Vagina (tissue), 2 donors: Measurements from ENCODE around the gene SELPLG. TPM values are rescaled to one million over a fixed set of nuclear protein-coding genes. Genes with fewer than 3 reads are reported as not detected.

Experiments used
- DNase-seq, 2 donors: peaks; one replicate each; pipeline ENCODE4 v3.0.0-alpha.2; 2017; ENCODE audit errors: extremely low spot score in 2 of 2
- H3K27ac ChIP-seq: fragments of 200-600 bp; sonication (generic); one replicate; pipeline ENCODE4 v1.5.1; 2019
- H3K27me3 ChIP-seq: fragments of 200-600 bp; sonication (generic); one replicate; pipeline ENCODE4 v1.5.1; 2019
- H3K36me3 ChIP-seq, 2 donors: fragments of 200-600 bp; sonication (generic); one replicate each; pipeline ENCODE4 v1.5.1; 2017 to 2019
- H3K4me1 ChIP-seq: fragments of 200-600 bp; sonication (generic); one replicate; pipeline ENCODE4 v1.5.1; 2019
- H3K4me3 ChIP-seq, 2 donors: fragments of 200-600 bp; sonication (generic); 1 replicate in 1 of 2; 2 replicates in 1 of 2; pipeline ENCODE4 v1.5.1; 2016 to 2019
- H3K9me3 ChIP-seq: fragments of 200-600 bp; sonication (generic); one replicate; pipeline ENCODE4 v1.5.1; 2019
- POLR2A ChIP-seq, 2 donors: fragments of 450-650 bp; IDR thresholded peaks; one replicate each; pipeline ENCODE4 v1.6.1; 2017; ENCODE audit warnings: antibody characterized with exemption in 2 of 2, mild to moderate bottlenecking in 2 of 2, moderate library complexity in 2 of 2
- POLR2AphosphoS5 ChIP-seq, 2 donors: sonication (generic); formaldehyde crosslinking; IDR thresholded peaks; one replicate each; pipeline ENCODE4 v1.9.0; 2017; ENCODE audit warnings: antibody characterized with exemption in 2 of 2, mild to moderate bottlenecking in 2 of 2, low read depth in 1 of 2; ENCODE audit not compliant: insufficient read depth in 1 of 2
- intact Hi-C: fragments of 100-400 bp; cut with DNase I; formaldehyde crosslinking; loops from one replicate; pipeline ENCODE4 v1.15.1; 2023
- total RNA-seq: library from RNA; depleted of rRNA; stranded (reverse); fragments of >200 nt; gene quantifications from one replicate; pipeline ENCODE4 v1.2.3, GENCODE V29; 2016
- TF ChIP-seq, protein P1 (sequence below), 3 experiments: fragments of 450-650 bp in 2 of 3; fragments of 200-600 bp in 1 of 3; sonication (generic) in 1 of 3; IDR thresholded peaks; one replicate each; pipeline ENCODE4 v1.5.1; 2017 to 2019; ENCODE audit warnings: antibody characterized with exemption in 3 of 3, mild to moderate bottlenecking in 2 of 3, moderate library complexity in 2 of 3

SELPLG gene
- total RNA-seq, 1 donor from 2014 or later = 14.2 TPM

DNA sequence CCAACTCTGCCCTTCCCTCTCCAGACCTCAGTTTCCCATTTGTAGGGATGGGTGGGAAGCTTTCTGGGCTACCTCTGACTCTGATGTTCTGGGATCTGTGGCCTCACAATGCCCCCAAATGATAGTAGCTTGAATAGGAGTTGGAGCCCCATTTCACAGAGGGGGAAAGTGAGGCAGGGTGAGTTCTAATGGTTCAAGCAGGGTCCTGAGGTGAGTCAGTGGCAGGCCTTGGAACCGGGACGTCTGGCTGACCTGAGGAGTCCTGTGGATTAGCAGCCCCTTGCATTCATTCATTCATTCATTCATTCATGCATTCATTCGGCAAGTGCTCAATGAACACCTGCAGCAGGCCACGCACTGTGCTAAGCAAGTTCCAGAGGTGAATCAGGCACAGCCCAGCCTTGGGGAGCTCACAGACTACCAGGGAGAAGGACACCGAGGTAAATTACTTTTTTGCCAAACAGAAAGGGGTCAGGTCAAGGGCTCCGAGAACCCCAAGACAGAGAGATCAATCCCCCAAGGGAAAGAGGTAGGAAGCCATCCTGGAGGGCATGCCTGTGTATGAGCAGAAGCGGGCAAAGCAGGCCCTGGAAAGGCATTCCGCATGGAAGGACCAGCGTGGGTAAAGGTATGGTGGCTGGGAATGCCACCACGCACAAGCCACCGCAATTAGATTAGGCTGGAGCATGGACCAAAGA, 35.0 kb downstream of the SELPLG start:
- TF ChIP-seq POLR2A (IDR thresholded peaks at IDR 0.05) (no peak), POLR2AphosphoS5 (IDR thresholded peaks at IDR 0.05; ENCODE audit: insufficient read depth in 1 of 2, low read depth in 1 of 2) (no peak)
- TF ChIP-seq, protein P1, sequence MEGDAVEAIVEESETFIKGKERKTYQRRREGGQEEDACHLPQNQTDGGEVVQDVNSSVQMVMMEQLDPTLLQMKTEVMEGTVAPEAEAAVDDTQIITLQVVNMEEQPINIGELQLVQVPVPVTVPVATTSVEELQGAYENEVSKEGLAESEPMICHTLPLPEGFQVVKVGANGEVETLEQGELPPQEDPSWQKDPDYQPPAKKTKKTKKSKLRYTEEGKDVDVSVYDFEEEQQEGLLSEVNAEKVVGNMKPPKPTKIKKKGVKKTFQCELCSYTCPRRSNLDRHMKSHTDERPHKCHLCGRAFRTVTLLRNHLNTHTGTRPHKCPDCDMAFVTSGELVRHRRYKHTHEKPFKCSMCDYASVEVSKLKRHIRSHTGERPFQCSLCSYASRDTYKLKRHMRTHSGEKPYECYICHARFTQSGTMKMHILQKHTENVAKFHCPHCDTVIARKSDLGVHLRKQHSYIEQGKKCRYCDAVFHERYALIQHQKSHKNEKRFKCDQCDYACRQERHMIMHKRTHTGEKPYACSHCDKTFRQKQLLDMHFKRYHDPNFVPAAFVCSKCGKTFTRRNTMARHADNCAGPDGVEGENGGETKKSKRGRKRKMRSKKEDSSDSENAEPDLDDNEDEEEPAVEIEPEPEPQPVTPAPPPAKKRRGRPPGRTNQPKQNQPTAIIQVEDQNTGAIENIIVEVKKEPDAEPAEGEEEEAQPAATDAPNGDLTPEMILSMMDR (IDR thresholded peaks at IDR 0.05) = no peak
- Histone ChIP-seq H3K4me3 (peak overlapping the region in 1 of 2 donors; percentile 41), H3K36me3 (no peaks in the 10 kb centered on the region), H3K4me1 (peaks cover 25% of the 10 kb centered on the region), H3K27ac (peak overlapping the region; percentile 86), H3K27me3 (no peaks in the 10 kb centered on the region), H3K9me3 (no peaks in the 10 kb centered on the region)
- intact Hi-C loops = no loop called here
- DNase-seq = no peak

DNA sequence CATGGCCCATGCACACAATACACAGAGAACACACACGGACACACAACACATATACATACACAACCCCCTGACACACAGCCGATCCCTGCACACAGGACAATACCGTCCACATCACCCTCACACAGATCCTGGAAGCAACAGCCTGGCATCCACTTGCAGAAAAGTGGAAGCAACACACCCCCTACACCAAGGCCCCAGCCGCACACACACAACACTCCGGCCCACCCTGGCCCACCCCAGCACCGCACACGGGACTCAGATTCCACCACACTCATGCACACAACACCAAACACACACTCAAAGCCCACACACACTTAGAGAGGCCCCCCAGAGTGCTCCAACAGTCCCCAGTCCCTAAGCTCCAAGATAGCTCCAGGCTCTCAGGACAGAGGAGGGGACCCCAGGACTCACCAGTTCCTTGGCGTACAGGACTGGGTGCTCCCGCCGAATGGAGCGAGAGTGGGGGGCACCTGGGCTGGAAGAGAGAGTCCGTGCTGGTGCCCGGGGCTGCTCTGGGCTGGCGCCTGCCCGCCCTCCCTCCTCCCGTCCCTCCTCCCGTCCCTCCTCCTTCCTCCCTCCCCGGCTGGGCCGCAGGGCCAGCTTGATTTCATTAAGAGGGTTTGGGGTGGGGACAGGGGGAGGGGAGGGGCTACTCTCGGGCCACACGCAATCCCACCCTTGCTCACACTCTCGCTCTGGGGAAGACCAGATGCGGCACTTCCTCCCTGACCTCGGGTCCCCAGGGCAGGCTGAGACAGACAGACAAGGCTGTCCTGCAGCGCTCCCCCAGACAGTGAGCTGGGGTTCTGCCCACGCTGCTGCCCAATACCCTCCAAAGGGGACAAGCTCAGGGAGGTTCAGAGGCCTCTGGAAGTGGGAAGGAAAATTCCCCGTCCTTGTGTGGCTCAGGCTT, 35.9 kb downstream of the SELPLG start, which contains the start of gene TMEM119:
Gene TMEM119, minus strand, starts transcription at position 526 of the 913 bp plus-strand sequence. CDS start 5,701 bp downstream, outside the sequence.
- peak within 1 kb of the TSS; percentile 41 to 52 for H3K4me3 ChIP-seq
- intact Hi-C loops = no loop called here
- peak within 1 kb of the TSS; percentile 86 for H3K27ac ChIP-seq
- DNase-seq = no peak
- H3K9me3 ChIP-seq = no peaks in the 10 kb centered on the region
- H3K27me3 ChIP-seq = no peaks in the 10 kb centered on the region
- peaks cover 25% of the 10 kb centered on the region for H3K4me1 ChIP-seq
- TF ChIP-seq, protein P1 (IDR thresholded peaks at IDR 0.05) = no peak
- TF ChIP-seq POLR2A (IDR thresholded peaks at IDR 0.05) (no peak), POLR2AphosphoS5 (IDR thresholded peaks at IDR 0.05; ENCODE audit: insufficient read depth in 1 of 2, low read depth in 1 of 2) (peak in 1 of 2 donors; percentile 53)
- no peaks in the 10 kb centered on the region for H3K36me3 ChIP-seq

DNA sequence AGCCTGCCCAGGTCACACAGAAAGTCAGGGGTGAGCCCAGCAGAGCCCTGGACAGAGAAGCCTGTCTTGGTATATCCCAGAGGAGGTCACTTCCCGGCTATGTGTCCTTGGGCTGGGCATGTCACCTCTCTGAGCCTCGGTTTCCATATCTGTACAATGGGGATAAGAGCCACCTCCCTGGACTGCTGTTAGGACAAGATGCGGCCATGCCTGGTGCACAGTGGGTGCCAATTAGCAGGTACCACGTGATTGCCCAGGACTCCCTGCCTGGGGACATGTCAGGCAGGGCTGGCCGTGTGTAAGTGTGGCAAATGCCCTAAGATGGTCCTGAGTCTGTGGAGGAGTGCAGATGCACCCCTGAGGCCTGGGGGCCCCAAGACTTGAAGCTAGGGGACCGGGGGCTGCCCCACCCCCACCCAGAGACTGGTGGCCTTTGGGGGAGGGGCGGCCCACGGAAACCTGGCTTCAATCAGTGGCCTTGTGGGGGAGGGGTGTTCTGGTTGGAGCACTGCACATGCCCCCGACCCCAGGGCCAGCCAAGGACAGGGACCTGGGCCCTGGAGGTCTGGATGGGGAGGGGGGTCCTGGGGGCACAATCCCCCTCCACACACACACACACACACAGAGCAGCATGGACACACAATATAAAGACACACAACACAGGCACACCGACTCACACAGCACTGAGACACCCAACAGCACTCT, 36.7 kb downstream of the SELPLG start:
- DNase-seq = no peak
- intact Hi-C loops = no loop called here
- Histone ChIP-seq H3K27me3 (no peaks in the 10 kb centered on the region), H3K36me3 (no peaks in the 10 kb centered on the region), H3K4me1 (peaks cover 25% of the 10 kb centered on the region), H3K4me3 (peak overlapping the region; percentile 41 to 52), H3K9me3 (no peaks in the 10 kb centered on the region), H3K27ac (peak overlapping the region; percentile 86)
- no peak for TF ChIP-seq POLR2A (IDR thresholded peaks at IDR 0.05)
- no peak for TF ChIP-seq POLR2AphosphoS5 (IDR thresholded peaks at IDR 0.05; ENCODE audit: insufficient read depth in 1 of 2, low read depth in 1 of 2)
- TF ChIP-seq, protein P1 (IDR thresholded peaks at IDR 0.05) = no peak

DNA sequence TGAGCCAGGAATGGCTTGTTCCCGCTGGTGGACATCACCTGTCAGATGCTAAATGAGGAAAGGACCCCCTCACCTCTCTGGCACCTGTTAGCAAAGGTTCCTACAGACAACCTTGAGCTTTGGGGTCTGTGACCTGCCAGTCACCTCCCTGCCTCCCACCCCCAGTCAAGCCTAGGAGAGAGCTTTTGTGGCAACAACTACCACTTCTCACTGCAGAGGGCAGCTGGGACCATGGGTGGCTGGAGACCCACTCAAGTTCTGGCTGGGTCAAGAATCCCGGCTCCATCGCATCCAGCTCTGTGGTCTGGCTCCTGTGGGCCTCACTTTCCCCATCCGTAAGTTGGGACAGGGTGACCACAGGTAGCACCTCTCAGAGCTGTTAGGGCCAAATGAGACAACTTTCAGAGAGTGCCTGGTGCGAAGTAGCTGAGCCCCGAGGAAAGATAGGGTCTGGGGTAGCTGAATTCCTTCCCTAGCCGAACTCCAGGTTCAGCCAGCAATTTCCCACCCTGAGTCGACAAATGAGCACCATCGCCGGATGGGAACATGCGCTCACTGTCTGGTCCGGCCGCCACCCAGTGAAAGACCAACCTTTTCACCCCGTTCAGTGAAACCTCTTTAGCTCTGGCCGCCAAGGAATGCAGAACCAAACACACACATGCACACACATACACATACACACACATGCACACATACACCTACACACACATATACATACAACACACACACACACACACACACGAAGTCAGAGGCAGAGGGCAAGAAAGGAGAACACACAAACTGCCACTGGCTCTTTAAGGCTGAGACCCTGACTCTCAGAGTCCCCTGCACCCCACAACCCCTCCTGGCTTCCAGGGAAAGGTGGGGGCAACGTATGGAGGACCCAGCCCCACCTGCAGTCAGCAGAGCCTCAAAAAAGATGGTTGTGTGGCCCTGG, 37.7 kb downstream of the SELPLG start:
- Histone ChIP-seq H3K36me3 (no peaks in the 10 kb centered on the region), H3K27ac (peak overlapping the region; percentile 86), H3K4me3 (peak overlapping the region; percentile 41 to 52), H3K9me3 (no peaks in the 10 kb centered on the region), H3K27me3 (no peaks in the 10 kb centered on the region), H3K4me1 (peaks cover 25% of the 10 kb centered on the region)
- DNase-seq = no peak
- TF ChIP-seq, protein P1 (IDR thresholded peaks at IDR 0.05) = no peak
- no peak for TF ChIP-seq POLR2A (IDR thresholded peaks at IDR 0.05)
- TF ChIP-seq POLR2AphosphoS5 (IDR thresholded peaks at IDR 0.05; ENCODE audit: insufficient read depth in 1 of 2, low read depth in 1 of 2) = no peak
- intact Hi-C loops = no loop called here
